SK-N-SH (cell line): Measurements from ENCODE around the gene GMNN.

Experiments
- FOSL2 ChIP-seq: IDR thresholded peaks from 2 replicates; pipeline ENCODE4 v1.4.0; 2012; ENCODE audit warnings: low read depth, mild to moderate bottlenecking, moderate library complexity, borderline replicate concordance
- GABPA ChIP-seq: IDR thresholded peaks from 2 replicates; pipeline ENCODE4 v1.4.0; 2012; ENCODE audit warnings: low read depth, mild to moderate bottlenecking
- JUND ChIP-seq: IDR thresholded peaks from 2 replicates; pipeline ENCODE4 v1.4.0; 2012
- RCOR1 ChIP-seq: fragments of 150-350 bp; IDR thresholded peaks from 2 replicates; pipeline ENCODE4 v1.6.1; 2017; ENCODE audit warnings: antibody characterized with exemption, low read length
- TCF12 ChIP-seq: IDR thresholded peaks from 2 replicates; pipeline ENCODE4 v1.4.0; 2012
- TF ChIP-seq, protein P1 (sequence below): fragments of 200-600 bp; sonication (generic); IDR thresholded peaks from 2 replicates; pipeline ENCODE4 v1.6.1; 2017; ENCODE audit warnings: antibody characterized with exemption, mild to moderate bottlenecking, moderate library complexity
- TF ChIP-seq, protein P2 (sequence below): IDR thresholded peaks from 2 replicates; pipeline ENCODE4; 2012
- TF ChIP-seq, protein P3 (sequence below): fragments of 150-350 bp; IDR thresholded peaks from 2 replicates; pipeline ENCODE4 v1.6.1; 2017; ENCODE audit warnings: antibody characterized with exemption, low read length, low read depth, borderline replicate concordance

DNA sequence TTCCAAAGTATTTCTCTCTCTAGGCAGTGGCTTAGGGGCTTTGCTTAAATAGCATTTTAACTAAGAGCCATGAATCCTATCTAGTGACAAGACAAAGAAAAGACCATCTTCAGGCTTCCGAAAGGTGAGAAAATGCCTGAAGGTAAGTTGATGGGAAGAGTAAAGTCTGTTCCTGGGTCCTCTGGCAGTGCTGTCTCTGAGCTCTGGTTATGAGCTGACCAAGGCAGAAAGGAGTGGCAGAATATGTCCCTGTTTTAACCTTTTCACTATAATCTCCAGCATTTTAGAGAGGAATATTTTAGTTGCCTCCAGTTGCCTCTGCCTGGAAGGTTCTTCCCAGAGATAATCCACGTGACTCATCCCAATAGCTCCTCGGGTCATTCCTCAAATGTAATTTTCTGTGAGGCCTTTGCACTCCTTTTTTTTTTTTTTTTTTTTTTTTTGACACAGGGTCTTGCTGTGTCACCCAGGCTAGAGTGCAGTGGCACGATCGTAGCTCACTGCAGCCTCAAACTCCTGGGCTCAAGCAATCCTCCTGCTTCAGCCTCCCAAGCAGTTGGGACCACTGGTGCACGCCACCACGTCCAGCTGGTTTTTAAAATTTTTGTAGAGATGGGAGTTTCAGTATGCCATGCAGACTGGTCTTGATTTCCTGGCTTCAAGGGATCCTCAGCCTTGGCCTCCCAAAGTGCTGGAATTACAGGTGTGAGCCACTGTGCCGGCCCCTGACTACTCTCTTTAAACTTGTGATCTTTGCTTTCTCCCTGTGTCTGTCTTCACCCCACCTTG is 27.7 kb downstream of the GMNN start:
- TF ChIP-seq GABPA: no peak
- TF ChIP-seq TCF12: no peak
- TF ChIP-seq FOSL2: 0 out of 2 replicates have a peak, but pooled peaks have one; percentile 1
- TF ChIP-seq, protein P1, sequence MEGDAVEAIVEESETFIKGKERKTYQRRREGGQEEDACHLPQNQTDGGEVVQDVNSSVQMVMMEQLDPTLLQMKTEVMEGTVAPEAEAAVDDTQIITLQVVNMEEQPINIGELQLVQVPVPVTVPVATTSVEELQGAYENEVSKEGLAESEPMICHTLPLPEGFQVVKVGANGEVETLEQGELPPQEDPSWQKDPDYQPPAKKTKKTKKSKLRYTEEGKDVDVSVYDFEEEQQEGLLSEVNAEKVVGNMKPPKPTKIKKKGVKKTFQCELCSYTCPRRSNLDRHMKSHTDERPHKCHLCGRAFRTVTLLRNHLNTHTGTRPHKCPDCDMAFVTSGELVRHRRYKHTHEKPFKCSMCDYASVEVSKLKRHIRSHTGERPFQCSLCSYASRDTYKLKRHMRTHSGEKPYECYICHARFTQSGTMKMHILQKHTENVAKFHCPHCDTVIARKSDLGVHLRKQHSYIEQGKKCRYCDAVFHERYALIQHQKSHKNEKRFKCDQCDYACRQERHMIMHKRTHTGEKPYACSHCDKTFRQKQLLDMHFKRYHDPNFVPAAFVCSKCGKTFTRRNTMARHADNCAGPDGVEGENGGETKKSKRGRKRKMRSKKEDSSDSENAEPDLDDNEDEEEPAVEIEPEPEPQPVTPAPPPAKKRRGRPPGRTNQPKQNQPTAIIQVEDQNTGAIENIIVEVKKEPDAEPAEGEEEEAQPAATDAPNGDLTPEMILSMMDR: no peak
- no peak for TF ChIP-seq RCOR1
- TF ChIP-seq JUND: no peak
- TF ChIP-seq, protein P2, sequence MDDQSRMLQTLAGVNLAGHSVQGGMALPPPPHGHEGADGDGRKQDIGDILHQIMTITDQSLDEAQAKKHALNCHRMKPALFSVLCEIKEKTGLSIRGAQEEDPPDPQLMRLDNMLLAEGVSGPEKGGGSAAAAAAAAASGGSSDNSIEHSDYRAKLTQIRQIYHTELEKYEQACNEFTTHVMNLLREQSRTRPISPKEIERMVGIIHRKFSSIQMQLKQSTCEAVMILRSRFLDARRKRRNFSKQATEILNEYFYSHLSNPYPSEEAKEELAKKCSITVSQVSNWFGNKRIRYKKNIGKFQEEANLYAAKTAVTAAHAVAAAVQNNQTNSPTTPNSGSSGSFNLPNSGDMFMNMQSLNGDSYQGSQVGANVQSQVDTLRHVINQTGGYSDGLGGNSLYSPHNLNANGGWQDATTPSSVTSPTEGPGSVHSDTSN: no peak
- TF ChIP-seq, protein P3, sequence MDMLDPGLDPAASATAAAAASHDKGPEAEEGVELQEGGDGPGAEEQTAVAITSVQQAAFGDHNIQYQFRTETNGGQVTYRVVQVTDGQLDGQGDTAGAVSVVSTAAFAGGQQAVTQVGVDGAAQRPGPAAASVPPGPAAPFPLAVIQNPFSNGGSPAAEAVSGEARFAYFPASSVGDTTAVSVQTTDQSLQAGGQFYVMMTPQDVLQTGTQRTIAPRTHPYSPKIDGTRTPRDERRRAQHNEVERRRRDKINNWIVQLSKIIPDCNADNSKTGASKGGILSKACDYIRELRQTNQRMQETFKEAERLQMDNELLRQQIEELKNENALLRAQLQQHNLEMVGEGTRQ: no peak
